Measurements from ENCODE around the gene LMOD2.

DNA sequence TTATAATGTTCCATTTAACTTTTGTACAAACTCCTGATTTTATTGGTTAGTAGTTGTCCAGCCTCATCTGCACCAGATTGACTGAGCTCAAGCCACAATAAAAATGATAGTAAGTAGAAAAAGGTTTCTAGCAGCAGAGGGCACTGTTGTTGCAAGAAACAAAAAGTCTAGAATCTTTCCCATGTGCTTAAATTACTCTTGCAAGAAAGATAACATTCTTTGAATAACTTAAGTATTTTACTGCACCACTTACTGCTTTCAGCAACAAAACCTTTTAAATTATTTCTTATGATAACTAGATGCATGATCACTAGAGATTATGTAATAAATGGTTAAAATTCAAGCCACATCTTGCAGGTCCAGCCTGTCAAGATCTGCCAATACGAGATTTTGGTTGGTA is 27.0 kb downstream of the LMOD2 start:
- no peak for TF ChIP-seq POLR2A (IDR thresholded peaks at IDR 0.05)
- TF ChIP-seq, protein P1, sequence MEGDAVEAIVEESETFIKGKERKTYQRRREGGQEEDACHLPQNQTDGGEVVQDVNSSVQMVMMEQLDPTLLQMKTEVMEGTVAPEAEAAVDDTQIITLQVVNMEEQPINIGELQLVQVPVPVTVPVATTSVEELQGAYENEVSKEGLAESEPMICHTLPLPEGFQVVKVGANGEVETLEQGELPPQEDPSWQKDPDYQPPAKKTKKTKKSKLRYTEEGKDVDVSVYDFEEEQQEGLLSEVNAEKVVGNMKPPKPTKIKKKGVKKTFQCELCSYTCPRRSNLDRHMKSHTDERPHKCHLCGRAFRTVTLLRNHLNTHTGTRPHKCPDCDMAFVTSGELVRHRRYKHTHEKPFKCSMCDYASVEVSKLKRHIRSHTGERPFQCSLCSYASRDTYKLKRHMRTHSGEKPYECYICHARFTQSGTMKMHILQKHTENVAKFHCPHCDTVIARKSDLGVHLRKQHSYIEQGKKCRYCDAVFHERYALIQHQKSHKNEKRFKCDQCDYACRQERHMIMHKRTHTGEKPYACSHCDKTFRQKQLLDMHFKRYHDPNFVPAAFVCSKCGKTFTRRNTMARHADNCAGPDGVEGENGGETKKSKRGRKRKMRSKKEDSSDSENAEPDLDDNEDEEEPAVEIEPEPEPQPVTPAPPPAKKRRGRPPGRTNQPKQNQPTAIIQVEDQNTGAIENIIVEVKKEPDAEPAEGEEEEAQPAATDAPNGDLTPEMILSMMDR (IDR thresholded peaks at IDR 0.05), result peak in 4 of 6 experiments; percentile 39 to 75 (median 68)

Data from Peyer's patch (tissue), 4 donors.